GM19468 (cell line): ENCODE results near the gene TOPBP1.
"Not testable (repeated sequence)": the region's sequence is repeated elsewhere in the genome, so short reads cannot be mapped to it uniquely, and the experiment has no call there.

Experiments used
- ATAC-seq: cut with Tn5 transposase; IDR thresholded peaks from one replicate; pipeline ENCODE4 v1.9.1; 2021; ENCODE audit warnings: mild to moderate bottlenecking, moderate library complexity, moderate number of reproducible peaks; ENCODE audit not compliant: unreplicated experiment; ENCODE audit errors: extremely low read depth

Gene TOPBP1

GRCh38 chr3:133661454-133662277 is at the start of gene TOPBP1:
Gene TOPBP1 (minus strand): TSS chr3:133661941. CDS start chr3:133661127, 814 bp downstream.
- ATAC-seq, result peak; percentile 86

- ATAC-seq, result no peak
These were observed 49.3 kb upstream of the TOPBP1 start for GRCh38 chr3:133711013-133711412.

GRCh38 chr3:133709139-133709750 is 47.5 kb upstream of the TOPBP1 start:
- ATAC-seq, result no peak

- no peak for ATAC-seq
These were observed 44.3 kb upstream of the TOPBP1 start for GRCh38 chr3:133706033-133706432.

- no peak for ATAC-seq
These were observed 42.2 kb upstream of the TOPBP1 start for GRCh38 chr3:133703915-133704314.

- no peak for ATAC-seq
These were observed 40.0 kb upstream of the TOPBP1 start for GRCh38 chr3:133701435-133702358.

GRCh38 chr3:133700351-133700750 is 38.6 kb upstream of the TOPBP1 start:
- ATAC-seq, result no peak

- no peak for ATAC-seq
These were observed 38.2 kb upstream of the TOPBP1 start for GRCh38 chr3:133699903-133700302.

GRCh38 chr3:133699467-133699866 is 37.7 kb upstream of the TOPBP1 start:
- no peak for ATAC-seq

GRCh38 chr3:133697960-133698359 is 36.2 kb upstream of the TOPBP1 start:
- ATAC-seq, result no peak

- no peak for ATAC-seq
These were observed 33.9 kb upstream of the TOPBP1 start for GRCh38 chr3:133695560-133696171.

GRCh38 chr3:133694288-133695268 is 32.8 kb upstream of the TOPBP1 start:
- ATAC-seq, result no peak

- no peak for ATAC-seq
These were observed 32.1 kb upstream of the TOPBP1 start for GRCh38 chr3:133693821-133694220.

GRCh38 chr3:133692759-133693158 is 31.0 kb upstream of the TOPBP1 start:
- no peak for ATAC-seq

GRCh38 chr3:133691273-133692107 is 29.7 kb upstream of the TOPBP1 start:
- no peak for ATAC-seq

- ATAC-seq, result not testable (repeated sequence)
These were observed 16.3 kb upstream of the TOPBP1 start for GRCh38 chr3:133677993-133678392.

- ATAC-seq, result no peak
These were observed 14.8 kb upstream of the TOPBP1 start for GRCh38 chr3:133676336-133677118.
